GM12864 (cell line): Measurements from ENCODE around the gene AEBP2.
"Not testable (repeated sequence)": the region's sequence is repeated elsewhere in the genome, so short reads cannot be mapped to it uniquely, and the experiment has no call there.

Source experiments
- DNase-seq: peaks from one replicate; pipeline ENCODE4 v3.0.0-alpha.2; 2011; ENCODE audit warnings: low read depth
- H3K4me3 ChIP-seq: 2 replicates; pipeline ENCODE4 v1.5.1; 2011; ENCODE audit warnings: mild to moderate bottlenecking, low read depth, low read length, control low read depth
- CTCF ChIP-seq: IDR thresholded peaks from 2 replicates; pipeline ENCODE4 v1.5.1; 2011; ENCODE audit warnings: low read depth, mild to moderate bottlenecking, moderate library complexity, low read length, control low read depth, inconsistent platforms; ENCODE audit errors: missing control alignments

AEBP2 gene

GRCh38 chr12:19411234-19412204 is 27.8 kb upstream of the AEBP2 start:
- no peak overlapping the region for H3K4me3 ChIP-seq
- no peak for DNase-seq
- TF ChIP-seq CTCF: no peak

GRCh38 chr12:19412844-19413243 is 26.4 kb upstream of the AEBP2 start:
- H3K4me3 ChIP-seq: no peak overlapping the region

GRCh38 chr12:19413582-19413981 is 25.7 kb upstream of the AEBP2 start:
- H3K4me3 ChIP-seq, DNase-seq: not testable (repeated sequence)

More at GRCh38 chr12:19412844-19413243, 26.4 kb upstream of the AEBP2 start:
- no peak for TF ChIP-seq CTCF
- DNase-seq: no peak

GRCh38 chr12:19415563-19415962 is 23.7 kb upstream of the AEBP2 start:
- no peak overlapping the region for H3K4me3 ChIP-seq
- no peak for TF ChIP-seq CTCF
- DNase-seq: no peak

- no peak overlapping the region for H3K4me3 ChIP-seq
- TF ChIP-seq CTCF: no peak
- no peak for DNase-seq
Measured at GRCh38 chr12:19419086-19419485, 20.2 kb upstream of the AEBP2 start.

GRCh38 chr12:19421503-19422282 is 17.6 kb upstream of the AEBP2 start:
- H3K4me3 ChIP-seq: no peak overlapping the region
- TF ChIP-seq CTCF: no peak
- DNase-seq: no peak

- H3K4me3 ChIP-seq: no peak overlapping the region
- TF ChIP-seq CTCF: no peak
- no peak for DNase-seq
Measured at GRCh38 chr12:19423166-19423930, 15.9 kb upstream of the AEBP2 start.
